PFSK-1 (cell line): ENCODE results near the gene SP6.

ENCODE experiments used
- POLR2AphosphoS5 ChIP-seq: IDR thresholded peaks from 2 replicates; pipeline ENCODE4 v1.6.1; 2012; ENCODE audit warnings: low read depth, mild to moderate bottlenecking, control low read depth, low read length, moderate library complexity
- REST ChIP-seq, 2 experiments: IDR thresholded peaks; 2 replicates each; pipeline versions ENCODE4 v1.6.1 to v1.8.0; 2011 to 2012; ENCODE audit warnings: low read depth in 2 of 2, low read length in 2 of 2, control low read depth in 1 of 2, inconsistent platforms in 1 of 2, mild to moderate bottlenecking in 1 of 2, moderate library complexity in 1 of 2; ENCODE audit not compliant: insufficient read depth in 1 of 2
- SIN3A ChIP-seq: IDR thresholded peaks from 2 replicates; pipeline ENCODE4 v1.6.1; 2012; ENCODE audit warnings: mild to moderate bottlenecking, low read length, moderate library complexity, borderline replicate concordance; ENCODE audit not compliant: insufficient read depth

DNA sequence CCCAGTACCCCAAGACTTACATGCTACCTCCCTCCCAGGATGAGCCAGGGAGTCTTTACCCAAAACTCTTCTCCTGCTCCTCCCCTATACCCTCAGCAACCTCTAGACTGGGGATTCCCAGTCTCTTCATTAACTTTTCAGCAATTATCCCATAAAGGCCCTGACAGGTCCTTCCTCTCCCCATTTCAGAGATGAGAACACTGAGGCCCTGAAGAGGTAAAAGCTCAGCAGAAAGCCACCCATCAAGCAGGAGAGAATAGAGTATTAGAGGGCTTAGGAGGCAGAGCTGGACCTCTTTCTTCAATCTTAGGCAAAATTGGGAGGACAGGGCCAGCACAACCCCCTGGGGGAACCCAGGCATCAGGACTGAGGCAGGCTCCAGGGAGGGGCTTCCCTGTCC, 5.9 kb upstream of the SP6 start:
- no peak for TF ChIP-seq SIN3A
- TF ChIP-seq POLR2AphosphoS5: no peak
- no peak for TF ChIP-seq REST (IDR thresholded peaks at IDR 0.05; ENCODE audit: insufficient read depth in 1 of 2, low read depth in 2 of 2, low read length in 2 of 2)
